Panc1 (cell line): Measurements from ENCODE around the gene CLDN4.

Source experiments
- POLR2AphosphoS5 ChIP-seq: IDR thresholded peaks from 2 replicates; pipeline ENCODE4 v1.6.1; 2012; ENCODE audit warnings: mild to moderate bottlenecking, low read depth, low read length, moderate library complexity
- SIN3A ChIP-seq: IDR thresholded peaks from 2 replicates; pipeline ENCODE4 v1.6.1; 2012; ENCODE audit warnings: low read depth, mild to moderate bottlenecking, low read length, moderate library complexity, borderline replicate concordance; ENCODE audit not compliant: insufficient read depth
- TF ChIP-seq, protein P1 (sequence below): fragments of 450-650 bp; IDR thresholded peaks from 2 replicates; pipeline ENCODE4 v1.5.1; 2017; ENCODE audit warnings: mild to moderate bottlenecking
- TF ChIP-seq, protein P2 (sequence below), 2 experiments: IDR thresholded peaks; 2 replicates each; pipeline ENCODE4 v1.6.1; 2011 to 2012; ENCODE audit warnings: low read depth in 2 of 2, control low read depth in 1 of 2, low read length in 1 of 2, mild to moderate bottlenecking in 1 of 2, moderate library complexity in 1 of 2; ENCODE audit not compliant: insufficient read depth in 1 of 2

DNA sequence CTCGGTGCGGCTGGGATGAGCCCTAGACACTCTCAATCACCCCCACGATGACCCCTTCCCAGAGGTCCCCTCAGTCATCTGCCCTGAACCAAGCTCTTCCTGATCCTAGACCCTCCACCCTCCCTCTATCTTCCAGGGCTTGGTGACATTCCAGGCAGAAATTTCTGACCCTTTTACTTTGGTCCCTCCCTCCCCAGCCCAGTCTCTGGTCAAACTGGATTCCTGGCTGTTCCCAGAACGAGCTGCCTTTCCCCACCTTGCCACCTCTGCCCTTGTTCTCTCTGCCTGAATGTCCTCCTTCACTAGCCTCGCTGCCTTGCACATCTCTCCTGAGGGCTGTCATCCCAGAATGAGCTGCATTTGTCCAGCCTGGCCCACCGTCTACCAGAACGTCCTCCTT is 1.3 kb upstream of the CLDN4 start:
- no peak for TF ChIP-seq POLR2AphosphoS5
- TF ChIP-seq, protein P1, sequence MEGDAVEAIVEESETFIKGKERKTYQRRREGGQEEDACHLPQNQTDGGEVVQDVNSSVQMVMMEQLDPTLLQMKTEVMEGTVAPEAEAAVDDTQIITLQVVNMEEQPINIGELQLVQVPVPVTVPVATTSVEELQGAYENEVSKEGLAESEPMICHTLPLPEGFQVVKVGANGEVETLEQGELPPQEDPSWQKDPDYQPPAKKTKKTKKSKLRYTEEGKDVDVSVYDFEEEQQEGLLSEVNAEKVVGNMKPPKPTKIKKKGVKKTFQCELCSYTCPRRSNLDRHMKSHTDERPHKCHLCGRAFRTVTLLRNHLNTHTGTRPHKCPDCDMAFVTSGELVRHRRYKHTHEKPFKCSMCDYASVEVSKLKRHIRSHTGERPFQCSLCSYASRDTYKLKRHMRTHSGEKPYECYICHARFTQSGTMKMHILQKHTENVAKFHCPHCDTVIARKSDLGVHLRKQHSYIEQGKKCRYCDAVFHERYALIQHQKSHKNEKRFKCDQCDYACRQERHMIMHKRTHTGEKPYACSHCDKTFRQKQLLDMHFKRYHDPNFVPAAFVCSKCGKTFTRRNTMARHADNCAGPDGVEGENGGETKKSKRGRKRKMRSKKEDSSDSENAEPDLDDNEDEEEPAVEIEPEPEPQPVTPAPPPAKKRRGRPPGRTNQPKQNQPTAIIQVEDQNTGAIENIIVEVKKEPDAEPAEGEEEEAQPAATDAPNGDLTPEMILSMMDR: no peak
- TF ChIP-seq SIN3A: no peak
- TF ChIP-seq, protein P2, sequence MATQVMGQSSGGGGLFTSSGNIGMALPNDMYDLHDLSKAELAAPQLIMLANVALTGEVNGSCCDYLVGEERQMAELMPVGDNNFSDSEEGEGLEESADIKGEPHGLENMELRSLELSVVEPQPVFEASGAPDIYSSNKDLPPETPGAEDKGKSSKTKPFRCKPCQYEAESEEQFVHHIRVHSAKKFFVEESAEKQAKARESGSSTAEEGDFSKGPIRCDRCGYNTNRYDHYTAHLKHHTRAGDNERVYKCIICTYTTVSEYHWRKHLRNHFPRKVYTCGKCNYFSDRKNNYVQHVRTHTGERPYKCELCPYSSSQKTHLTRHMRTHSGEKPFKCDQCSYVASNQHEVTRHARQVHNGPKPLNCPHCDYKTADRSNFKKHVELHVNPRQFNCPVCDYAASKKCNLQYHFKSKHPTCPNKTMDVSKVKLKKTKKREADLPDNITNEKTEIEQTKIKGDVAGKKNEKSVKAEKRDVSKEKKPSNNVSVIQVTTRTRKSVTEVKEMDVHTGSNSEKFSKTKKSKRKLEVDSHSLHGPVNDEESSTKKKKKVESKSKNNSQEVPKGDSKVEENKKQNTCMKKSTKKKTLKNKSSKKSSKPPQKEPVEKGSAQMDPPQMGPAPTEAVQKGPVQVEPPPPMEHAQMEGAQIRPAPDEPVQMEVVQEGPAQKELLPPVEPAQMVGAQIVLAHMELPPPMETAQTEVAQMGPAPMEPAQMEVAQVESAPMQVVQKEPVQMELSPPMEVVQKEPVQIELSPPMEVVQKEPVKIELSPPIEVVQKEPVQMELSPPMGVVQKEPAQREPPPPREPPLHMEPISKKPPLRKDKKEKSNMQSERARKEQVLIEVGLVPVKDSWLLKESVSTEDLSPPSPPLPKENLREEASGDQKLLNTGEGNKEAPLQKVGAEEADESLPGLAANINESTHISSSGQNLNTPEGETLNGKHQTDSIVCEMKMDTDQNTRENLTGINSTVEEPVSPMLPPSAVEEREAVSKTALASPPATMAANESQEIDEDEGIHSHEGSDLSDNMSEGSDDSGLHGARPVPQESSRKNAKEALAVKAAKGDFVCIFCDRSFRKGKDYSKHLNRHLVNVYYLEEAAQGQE (IDR thresholded peaks at IDR 0.05; ENCODE audit: insufficient read depth in 1 of 2, low read depth in 2 of 2, low read length in 1 of 2): no peak
